ENCODE data around the gene TRIM56. TPM values are rescaled to one million over a fixed set of nuclear protein-coding genes. Genes with fewer than 3 reads are reported as not detected.

TRIM56 gene
- total and polyA plus RNA-seq, 11 donors, result 7.9 to 37.4 (median 13.8) TPM

DNA sequence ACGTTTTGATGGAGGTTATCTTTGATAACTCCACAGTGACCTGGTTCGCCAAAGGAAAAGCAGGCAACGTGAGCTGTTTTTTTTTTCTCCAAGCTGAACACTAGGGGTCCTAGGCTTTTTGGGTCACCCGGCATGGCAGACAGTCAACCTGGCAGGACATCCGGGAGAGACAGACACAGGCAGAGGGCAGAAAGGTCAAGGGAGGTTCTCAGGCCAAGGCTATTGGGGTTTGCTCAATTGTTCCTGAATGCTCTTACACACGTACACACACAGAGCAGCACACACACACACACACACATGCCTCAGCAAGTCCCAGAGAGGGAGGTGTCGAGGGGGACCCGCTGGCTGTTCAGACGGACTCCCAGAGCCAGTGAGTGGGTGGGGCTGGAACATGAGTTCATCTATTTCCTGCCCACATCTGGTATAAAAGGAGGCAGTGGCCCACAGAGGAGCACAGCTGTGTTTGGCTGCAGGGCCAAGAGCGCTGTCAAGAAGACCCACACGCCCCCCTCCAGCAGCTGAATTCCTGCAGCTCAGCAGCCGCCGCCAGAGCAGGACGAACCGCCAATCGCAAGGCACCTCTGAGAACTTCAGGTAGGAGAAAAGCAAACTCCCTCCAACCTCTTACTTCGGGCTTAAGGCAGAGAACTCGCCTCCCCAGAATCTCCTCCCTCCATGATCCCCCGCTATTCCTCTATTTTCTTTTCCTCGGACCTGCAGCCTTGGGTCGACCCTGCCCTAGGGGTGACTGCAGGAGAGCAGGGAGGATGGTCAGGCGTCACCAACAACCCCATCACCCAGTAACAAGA is 41.6 kb downstream of the TRIM56 start, which contains the start of gene SERPINE1:
Gene SERPINE1, plus strand, starts transcription at position 454 of the 809 bp plus-strand sequence. CDS start 1,290 bp downstream, outside the sequence.
- 4 to 7% (median 6%) methylated on average over 21 to 22 of the region's 22 CpGs for WGBS, 4 donors
- TF ChIP-seq, protein P1, sequence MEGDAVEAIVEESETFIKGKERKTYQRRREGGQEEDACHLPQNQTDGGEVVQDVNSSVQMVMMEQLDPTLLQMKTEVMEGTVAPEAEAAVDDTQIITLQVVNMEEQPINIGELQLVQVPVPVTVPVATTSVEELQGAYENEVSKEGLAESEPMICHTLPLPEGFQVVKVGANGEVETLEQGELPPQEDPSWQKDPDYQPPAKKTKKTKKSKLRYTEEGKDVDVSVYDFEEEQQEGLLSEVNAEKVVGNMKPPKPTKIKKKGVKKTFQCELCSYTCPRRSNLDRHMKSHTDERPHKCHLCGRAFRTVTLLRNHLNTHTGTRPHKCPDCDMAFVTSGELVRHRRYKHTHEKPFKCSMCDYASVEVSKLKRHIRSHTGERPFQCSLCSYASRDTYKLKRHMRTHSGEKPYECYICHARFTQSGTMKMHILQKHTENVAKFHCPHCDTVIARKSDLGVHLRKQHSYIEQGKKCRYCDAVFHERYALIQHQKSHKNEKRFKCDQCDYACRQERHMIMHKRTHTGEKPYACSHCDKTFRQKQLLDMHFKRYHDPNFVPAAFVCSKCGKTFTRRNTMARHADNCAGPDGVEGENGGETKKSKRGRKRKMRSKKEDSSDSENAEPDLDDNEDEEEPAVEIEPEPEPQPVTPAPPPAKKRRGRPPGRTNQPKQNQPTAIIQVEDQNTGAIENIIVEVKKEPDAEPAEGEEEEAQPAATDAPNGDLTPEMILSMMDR (IDR thresholded peaks at IDR 0.05), result peak in 6 of 12 donors; percentile 8 to 43 (median 28)
- peak; percentile 45 to 95 for TF ChIP-seq POLR2A (IDR thresholded peaks at IDR 0.05)
- ATAC-seq (peak; percentile 80 to 88 (median 87)), DNase-seq (peak; percentile 90 to 96 (median 92))
- H3K27me3 ChIP-seq, result no peaks in the 10 kb centered on the region
- H3K4me3 ChIP-seq, result peak within 1 kb of the TSS in 11 of 12 donors; percentile 14 to 58 (median 45)
- H3K27ac ChIP-seq, result peak within 1 kb of the TSS; percentile 51 to 86 (median 75)
- intact Hi-C loops (cut with DNase I), result no loop called here
- H3K9me3 ChIP-seq, result no peaks in the 10 kb centered on the region
- peaks cover 0 to 12% (median 2%) of the 10 kb centered on the region in 9 donors for H3K36me3 ChIP-seq
- H3K4me1 ChIP-seq, result peaks cover 3 to 61% (median 42%) of the 10 kb centered on the region in 12 donors

DNA sequence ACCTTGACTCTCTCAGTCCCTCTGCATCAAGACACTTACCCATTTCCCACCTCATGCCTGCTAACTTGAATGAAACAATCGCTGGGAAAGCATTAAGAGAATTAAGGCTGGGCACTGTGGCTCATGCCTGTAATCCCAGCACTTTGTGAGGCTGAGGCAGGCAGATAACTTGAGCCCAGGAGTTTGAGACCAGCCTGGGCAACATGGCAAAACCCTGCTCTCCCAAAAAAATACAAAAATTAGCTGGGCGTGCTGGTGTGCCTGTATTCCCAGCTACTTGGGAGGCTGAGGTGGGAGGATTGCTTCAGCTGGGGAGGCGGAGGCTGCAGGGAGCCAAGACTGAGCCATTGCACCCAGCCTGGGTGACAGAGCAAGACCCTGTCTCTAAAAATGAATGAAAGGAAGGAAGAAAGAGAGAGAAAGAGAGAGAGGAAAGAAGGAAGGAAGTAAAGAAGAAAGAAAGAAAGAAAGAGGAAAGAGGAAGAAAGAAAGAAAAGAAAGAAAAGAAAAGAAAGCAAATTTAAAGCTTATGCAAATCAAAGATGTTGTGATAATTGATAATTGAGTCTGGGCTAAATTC is 42.3 kb downstream of the TRIM56 start:
- intact Hi-C loops (cut with DNase I), result no loop called here
- Histone ChIP-seq H3K27ac (peak overlapping the region in 10 of 12 donors; percentile 53 to 86 (median 77)), H3K36me3 (peaks cover 0 to 16% (median 6%) of the 10 kb centered on the region in 9 donors), H3K4me3 (peak overlapping the region in 11 of 12 donors; percentile 14 to 58 (median 45)), H3K9me3 (no peaks in the 10 kb centered on the region), H3K27me3 (no peaks in the 10 kb centered on the region), H3K4me1 (peaks cover 3 to 54% (median 37%) of the 10 kb centered on the region in 12 donors)
- TF ChIP-seq, protein P1 (IDR thresholded peaks at IDR 0.05), result no peak
- no peak for TF ChIP-seq POLR2A (IDR thresholded peaks at IDR 0.05)
- 73 to 84% (median 81%) methylated on average over 3 of the region's 3 CpGs for WGBS, 4 donors
- DNase-seq (no peak), ATAC-seq (no peak)

DNA sequence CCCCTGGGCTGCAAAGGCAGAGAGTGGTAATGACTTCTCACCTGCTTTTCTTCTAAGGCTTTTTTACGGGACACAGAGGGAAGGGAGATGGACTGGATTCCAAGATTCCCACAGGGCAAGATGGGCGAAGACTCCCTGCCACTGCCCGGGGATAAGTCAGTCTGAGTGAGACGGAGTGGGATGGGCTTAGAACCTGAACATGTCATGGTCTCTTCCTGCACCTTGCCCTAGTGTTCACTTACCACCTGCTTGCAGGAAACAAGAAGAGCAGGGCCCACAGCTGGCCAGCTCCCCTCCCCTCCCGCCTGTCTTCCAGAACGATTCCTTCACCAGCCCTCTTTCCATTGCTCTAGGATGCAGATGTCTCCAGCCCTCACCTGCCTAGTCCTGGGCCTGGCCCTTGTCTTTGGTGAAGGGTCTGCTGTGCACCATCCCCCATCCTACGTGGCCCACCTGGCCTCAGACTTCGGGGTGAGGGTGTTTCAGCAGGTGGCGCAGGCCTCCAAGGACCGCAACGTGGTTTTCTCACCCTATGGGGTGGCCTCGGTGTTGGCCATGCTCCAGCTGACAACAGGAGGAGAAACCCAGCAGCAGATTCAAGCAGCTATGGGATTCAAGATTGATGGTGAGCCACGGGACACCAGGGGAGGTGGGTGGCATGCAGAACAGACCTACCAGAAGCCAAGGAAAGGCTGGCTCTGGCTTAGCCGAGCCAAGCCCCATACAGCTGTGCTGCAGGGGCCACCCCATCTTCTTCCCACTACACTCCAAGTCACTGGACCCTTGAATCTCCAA is 43.0 kb downstream of the TRIM56 start:
- H3K27ac ChIP-seq, result peak overlapping the region in 1 of 12 donors; percentile 72

More for the DNA sequence above, 43.0 kb downstream of the TRIM56 start:
- intact Hi-C loops (cut with DNase I), result no loop called here
- Histone ChIP-seq H3K4me1 (peaks cover 3 to 52% (median 32%) of the 10 kb centered on the region in 12 donors), H3K36me3 (peaks cover 0 to 16% (median 6%) of the 10 kb centered on the region in 9 donors), H3K4me3 (peak overlapping the region in 8 of 12 donors; percentile 19 to 58 (median 47)), H3K9me3 (no peaks in the 10 kb centered on the region), H3K27me3 (no peaks in the 10 kb centered on the region)
- TF ChIP-seq, protein P1 (IDR thresholded peaks at IDR 0.05), result no peak
- no peak for TF ChIP-seq POLR2A (IDR thresholded peaks at IDR 0.05)
- ATAC-seq (no peak), DNase-seq (no peak)
- 84 to 91% (median 88%) methylated on average over 11 to 14 of the region's 14 CpGs for WGBS, 4 donors

All from heart left ventricle (tissue), 16 donors.